B cell (primary cell): ENCODE measurements around the gene SNTB2. TPM values are rescaled to one million over a fixed set of nuclear protein-coding genes. Genes with fewer than 3 reads are reported as not detected.
A peak's percentile ranks its signal among the peaks of the same experiment; 100 is the strongest.

Experiments used
- ATAC-seq: fragments of 200-7000 bp; cut with Tn5 transposase; one replicate; pipeline ENCODE4 v1.10.0; 2021; ENCODE audit warnings: low read depth, mild to moderate bottlenecking, moderate number of reproducible peaks, moderate library complexity
- CTCF ChIA-PET: fragments of 350-600 bp; sonication (Branson Sonifier 250); formaldehyde crosslinking; loops from one replicate; lab custom pipeline; 2021; ENCODE audit warnings: antibody characterized with exemption, inconsistent platforms; lab: Charles Lee
- POLR2A ChIA-PET: fragments of 350-600 bp; sonication (Branson Sonifier 250); formaldehyde crosslinking; loops from one replicate; lab custom pipeline; 2021; ENCODE audit warnings: antibody characterized with exemption; lab: Charles Lee
- DNase-seq: peaks from one replicate; pipeline ENCODE4 v3.0.0; 2013
- H2AFZ ChIP-seq: 2 replicates; pipeline ENCODE4 v1.6.1; 2012; ENCODE audit warnings: mild to moderate bottlenecking, low read depth, low read length; ENCODE audit not compliant: insufficient read depth, poor library complexity, severe bottlenecking
- H3K27ac ChIP-seq, 2 donors: 1 replicate in 1 of 2; 2 replicates in 1 of 2; pipeline ENCODE4 v1.5.1; 2012 to 2013; ENCODE audit warnings: low read length in 2 of 2, mild to moderate bottlenecking in 2 of 2, moderate library complexity in 1 of 2
- H3K27me3 ChIP-seq, 4 experiments: fragments of 200-600 bp in 1 of 4; sonication (generic) in 1 of 4; replicated peaks in 1 of 4; 1 replicate in 2 of 4; 2 replicates in 2 of 4; pipeline versions ENCODE4 v1.6.1 to v1.7.0; 2013 to 2016; ENCODE audit warnings: low read length in 3 of 4, mild to moderate bottlenecking in 2 of 4, mixed read lengths in 1 of 4, moderate library complexity in 1 of 4; ENCODE audit not compliant: insufficient read depth in 4 of 4, control insufficient read depth in 3 of 4; ENCODE audit errors: control extremely low read depth in 1 of 4
- H3K36me3 ChIP-seq, 2 experiments: replicated peaks in 1 of 2; 1 replicate in 1 of 2; 2 replicates in 1 of 2; pipeline versions ENCODE4 v1.6.1 to v1.7.1; 2013; ENCODE audit warnings: low read length in 1 of 2; ENCODE audit not compliant: insufficient read depth in 2 of 2, control insufficient read depth in 1 of 2; ENCODE audit errors: control extremely low read depth in 1 of 2, extremely low read depth in 1 of 2
- H3K4me1 ChIP-seq, 2 donors: fragments of 200-600 bp in 1 of 2; sonication (generic) in 1 of 2; 1 replicate in 1 of 2; 2 replicates in 1 of 2; pipeline versions ENCODE4 v1.5.1 to v1.6.1; 2013 to 2017; ENCODE audit warnings: low read length in 2 of 2; ENCODE audit not compliant: control insufficient read depth in 2 of 2, insufficient read depth in 2 of 2
- H3K4me2 ChIP-seq: replicated peaks from 2 replicates; pipeline ENCODE3; 2012; ENCODE audit warnings: mild to moderate bottlenecking, low read depth, low read length; ENCODE audit not compliant: poor library complexity, severe bottlenecking
- H3K4me3 ChIP-seq, 5 experiments: fragments of 200-600 bp in 1 of 5; sonication (generic) in 1 of 5; 1 replicate in 3 of 5; 2 replicates in 2 of 5; pipeline versions ENCODE4 v1.5.1 to v1.7.0; 2011 to 2016; ENCODE audit warnings: low read length in 4 of 5, mild to moderate bottlenecking in 4 of 5, low read depth in 2 of 5, control low read depth in 1 of 5, moderate library complexity in 1 of 5; ENCODE audit not compliant: insufficient read depth in 1 of 5; ENCODE audit errors: control extremely low read depth in 1 of 5, extremely low read depth in 1 of 5
- H3K79me2 ChIP-seq: fragments of 200-600 bp; sonication (generic); one replicate; pipeline ENCODE4 v1.6.0; 2016; ENCODE audit warnings: low read length; ENCODE audit not compliant: control insufficient read depth, insufficient read depth
- H3K9ac ChIP-seq: fragments of 200-600 bp; sonication (generic); 2 replicates; pipeline ENCODE4 v1.6.1; 2017; ENCODE audit warnings: mild to moderate bottlenecking, low read length, moderate library complexity
- H3K9me3 ChIP-seq, 3 donors: one replicate each; pipeline versions ENCODE4 v1.6.1 to v1.7.1; 2013; ENCODE audit warnings: low read length in 2 of 3; ENCODE audit not compliant: control insufficient read depth in 2 of 3, insufficient read depth in 1 of 3; ENCODE audit errors: control extremely low read depth in 1 of 3
- H4K20me1 ChIP-seq: 2 replicates; pipeline ENCODE4 v1.6.0; 2012; ENCODE audit warnings: mild to moderate bottlenecking, low read length; ENCODE audit not compliant: insufficient read depth, control insufficient read depth, poor library complexity, severe bottlenecking
- H3K27ac Mint-ChIP-seq: one replicate; pipeline ENCODE4 v1.8.0; 2021; ENCODE audit warnings: mixed read lengths
- H3K27me3 Mint-ChIP-seq: one replicate; pipeline ENCODE4 v1.8.0; 2021; ENCODE audit warnings: mixed read lengths
- H3K4me1 Mint-ChIP-seq: one replicate; pipeline ENCODE4 v1.8.0; 2021; ENCODE audit warnings: mixed read lengths
- H3K4me3 Mint-ChIP-seq: one replicate; pipeline ENCODE4 v1.8.0; 2021; ENCODE audit warnings: mixed read lengths
- H3K9me3 Mint-ChIP-seq: one replicate; pipeline ENCODE4 v1.8.0; 2022; ENCODE audit warnings: mixed read lengths; ENCODE audit not compliant: insufficient read depth
- EZH2 ChIP-seq: IDR thresholded peaks from 2 replicates; pipeline ENCODE4 v1.6.1; 2012; ENCODE audit warnings: borderline replicate concordance, low read depth, mild to moderate bottlenecking, moderate library complexity, low read length; ENCODE audit not compliant: insufficient read depth, poor library complexity, severe bottlenecking
- WGBS: methylation state at CpG from one replicate; pipeline ENCODE4 v1.1.5; 2013; ENCODE audit warnings: missing lambda C conversion rate; ENCODE audit not compliant: insufficient coverage; 5-methylcytosine and 5-hydroxymethylcytosine counted together
- intact Hi-C: fragments of 100-400 bp; cut with micrococcal nuclease; formaldehyde crosslinking; loops from one replicate; pipeline ENCODE4 v1.10.0; 2022
- polyA plus RNA-seq: library from polyadenylated mRNA; depleted of rRNA; stranded (reverse); fragments of >200 nt; gene quantifications from 2 replicates; pipeline ENCODE4 v1.2.3, GENCODE V29; 2012
- total RNA-seq, 2 donors: library from RNA; stranded (reverse); fragments of 120-200 nt in 1 of 2; gene quantifications; 1 replicate in 1 of 2; 2 replicates in 1 of 2; pipeline versions ENCODE4 v1.2.3 to v1.2.4, GENCODE V29; 2013 to 2022
- TF ChIP-seq, protein P1 (sequence below): fragments of 200-600 bp; IDR thresholded peaks from one replicate; pipeline ENCODE4 v1.8.0; 2022; ENCODE audit warnings: antibody characterized with exemption, mild to moderate bottlenecking

Gene SNTB2
- total and polyA plus RNA-seq, 2 donors (not counting 1 experiment from before 2014, with no cell fraction given), result 3.8 to 16.2 TPM

DNA sequence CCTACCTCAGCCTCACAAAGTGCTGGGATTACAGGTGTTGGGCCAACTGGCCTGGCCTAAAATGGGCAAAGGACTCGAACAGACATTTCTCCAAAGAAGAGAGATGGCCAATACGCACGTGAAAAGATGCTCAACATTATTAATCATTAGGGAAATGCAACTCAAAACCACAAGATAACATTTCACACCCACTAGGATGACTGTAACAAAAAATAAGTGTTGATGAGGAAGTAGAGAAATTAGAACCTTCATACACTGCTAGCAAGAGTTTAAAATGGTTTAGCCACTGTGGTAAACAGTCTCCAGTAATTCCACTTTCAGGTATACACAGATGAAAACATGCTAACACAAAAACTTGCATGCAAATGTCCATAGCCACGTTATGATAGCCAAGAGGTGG is 159.0 kb downstream of the SNTB2 start:
- Histone ChIP-seq H3K36me3 (peaks cover 0 to 20% of the 10 kb centered on the region in 2 experiments), H4K20me1 (no peaks in the 10 kb centered on the region), H3K27me3 (no peaks in the 10 kb centered on the region), H3K9me3 (no peaks in the 10 kb centered on the region), H3K9ac (no peak overlapping the region), H3K4me3 (no peak overlapping the region), H3K4me2 (no peak overlapping the region), H3K79me2 (peaks cover 4% of the 10 kb centered on the region), H3K4me1 (peaks cover 0 to under 1% of the 10 kb centered on the region in 2 donors), H3K27ac (no peak overlapping the region), H2AFZ (no peak overlapping the region)
- Mint-ChIP-seq H3K27ac (peak overlapping the region; percentile 53), H3K27me3 (no peaks in the 10 kb centered on the region), H3K4me1 (peaks cover 14% of the 10 kb centered on the region), H3K4me3 (no peak overlapping the region), H3K9me3 (no peaks in the 10 kb centered on the region)
- intact Hi-C loops, result no loop called here
- POLR2A ChIA-PET, result no interaction called here
- TF ChIP-seq, protein P1, sequence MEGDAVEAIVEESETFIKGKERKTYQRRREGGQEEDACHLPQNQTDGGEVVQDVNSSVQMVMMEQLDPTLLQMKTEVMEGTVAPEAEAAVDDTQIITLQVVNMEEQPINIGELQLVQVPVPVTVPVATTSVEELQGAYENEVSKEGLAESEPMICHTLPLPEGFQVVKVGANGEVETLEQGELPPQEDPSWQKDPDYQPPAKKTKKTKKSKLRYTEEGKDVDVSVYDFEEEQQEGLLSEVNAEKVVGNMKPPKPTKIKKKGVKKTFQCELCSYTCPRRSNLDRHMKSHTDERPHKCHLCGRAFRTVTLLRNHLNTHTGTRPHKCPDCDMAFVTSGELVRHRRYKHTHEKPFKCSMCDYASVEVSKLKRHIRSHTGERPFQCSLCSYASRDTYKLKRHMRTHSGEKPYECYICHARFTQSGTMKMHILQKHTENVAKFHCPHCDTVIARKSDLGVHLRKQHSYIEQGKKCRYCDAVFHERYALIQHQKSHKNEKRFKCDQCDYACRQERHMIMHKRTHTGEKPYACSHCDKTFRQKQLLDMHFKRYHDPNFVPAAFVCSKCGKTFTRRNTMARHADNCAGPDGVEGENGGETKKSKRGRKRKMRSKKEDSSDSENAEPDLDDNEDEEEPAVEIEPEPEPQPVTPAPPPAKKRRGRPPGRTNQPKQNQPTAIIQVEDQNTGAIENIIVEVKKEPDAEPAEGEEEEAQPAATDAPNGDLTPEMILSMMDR, result no peak
- TF ChIP-seq EZH2, result no peak
- no peak for DNase-seq
- peak; percentile 24 for ATAC-seq
- CTCF ChIA-PET, result no interaction called here
- no CpG with 5 or more reads among the region's 4 CpGs for WGBS

DNA sequence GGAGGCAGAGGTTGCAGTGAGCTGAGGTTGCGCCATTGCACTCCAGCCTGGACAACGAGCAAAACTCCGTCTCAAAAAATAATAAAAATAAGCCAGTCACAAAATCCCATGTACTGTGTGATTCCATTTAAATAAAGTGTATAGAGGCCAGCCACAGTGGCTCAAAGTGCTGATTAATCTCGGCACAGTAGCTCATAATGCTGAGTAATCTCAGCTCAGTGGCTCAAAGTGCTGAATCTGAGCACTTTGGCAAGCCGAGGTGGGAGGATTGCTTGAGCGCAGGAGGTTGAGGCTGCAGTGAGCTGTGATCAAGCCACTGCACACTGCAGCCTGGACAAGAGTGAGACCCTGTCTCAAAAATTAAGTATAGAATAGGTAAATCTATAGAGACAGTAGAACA is 159.7 kb downstream of the SNTB2 start:
- no peak overlapping the region for H3K9ac ChIP-seq
- ATAC-seq (no peak), DNase-seq (no peak)
- intact Hi-C loops, result no loop called here
- H3K4me2 ChIP-seq, result no peak overlapping the region
- Mint-ChIP-seq H3K4me3 (no peak overlapping the region), H3K4me1 (peaks cover 10% of the 10 kb centered on the region), H3K9me3 (no peaks in the 10 kb centered on the region), H3K27ac (no peak overlapping the region), H3K27me3 (no peaks in the 10 kb centered on the region)
- ChIA-PET CTCF (no interaction called here), POLR2A (no interaction called here)
- no peaks in the 10 kb centered on the region for H3K4me1 ChIP-seq
- no peak overlapping the region for H3K27ac ChIP-seq
- no peak for TF ChIP-seq EZH2
- TF ChIP-seq, protein P1, result no peak
- 81% methylated on average over 3 of the region's 6 CpGs for WGBS
- H3K36me3 ChIP-seq, result peaks cover 0 to 14% of the 10 kb centered on the region in 2 experiments
- H3K4me3 ChIP-seq, result no peak overlapping the region
- H2AFZ ChIP-seq, result no peak overlapping the region
- no peaks in the 10 kb centered on the region for H3K79me2 ChIP-seq
- no peaks in the 10 kb centered on the region for H4K20me1 ChIP-seq
- no peaks in the 10 kb centered on the region for H3K27me3 ChIP-seq
- H3K9me3 ChIP-seq, result no peaks in the 10 kb centered on the region
